Neural progenitor cell (in vitro differentiated cells): Measurements from ENCODE around the gene CDCP2. TPM values are rescaled to one million over a fixed set of nuclear protein-coding genes. Genes with fewer than 3 reads are reported as not detected.
"Not testable (repeated sequence)": the region's sequence is repeated elsewhere in the genome, so short reads cannot be mapped to it uniquely, and the experiment has no call there.

Experiments used
- DNase-seq: peaks from one replicate; pipeline ENCODE4 v3.0.0-alpha.2; 2016; ENCODE audit warnings: low spot score
- H2AFZ ChIP-seq: fragments of 200-600 bp; sonication (generic); replicated peaks from 2 replicates; pipeline ENCODE4 v1.6.1; 2016; ENCODE audit warnings: antibody characterized with exemption
- H3F3A ChIP-seq: fragments of 200-600 bp; sonication (generic); 2 replicates; pipeline ENCODE4 v1.6.1; 2016; ENCODE audit warnings: antibody characterized with exemption, low read depth
- H3K27ac ChIP-seq: fragments of 200-600 bp; sonication (generic); 2 replicates; pipeline ENCODE4 v1.5.1; 2016; ENCODE audit warnings: mild to moderate bottlenecking
- H3K27me3 ChIP-seq: fragments of 200-600 bp; sonication (generic); 2 replicates; pipeline ENCODE4 v1.6.1; 2016; ENCODE audit warnings: mild to moderate bottlenecking, moderate library complexity
- H3K36me3 ChIP-seq: fragments of 200-600 bp; sonication (generic); 2 replicates; pipeline ENCODE4 v1.5.1; 2016
- H3K4me1 ChIP-seq: fragments of 200-600 bp; sonication (generic); 2 replicates; pipeline ENCODE4 v1.6.1; 2016; ENCODE audit warnings: mixed run types
- H3K4me2 ChIP-seq: fragments of 200-600 bp; sonication (generic); 2 replicates; pipeline ENCODE4 v1.6.1; 2016
- H3K4me3 ChIP-seq: fragments of 200-600 bp; sonication (generic); 2 replicates; pipeline ENCODE4 v1.5.1; 2016
- H3K79me2 ChIP-seq: fragments of 200-600 bp; sonication (generic); 2 replicates; pipeline ENCODE4 v1.6.1; 2016; ENCODE audit warnings: low read depth
- H3K9ac ChIP-seq: fragments of 200-600 bp; sonication (generic); 2 replicates; pipeline ENCODE4 v1.6.1; 2016
- H3K9me3 ChIP-seq: fragments of 200-600 bp; sonication (generic); 2 replicates; pipeline ENCODE4 v1.5.1; 2016; ENCODE audit warnings: low read depth
- H4K20me1 ChIP-seq: fragments of 200-600 bp; sonication (generic); 2 replicates; pipeline ENCODE4 v1.6.1; 2016; ENCODE audit warnings: low read depth
- H3K27ac Mint-ChIP-seq: 3 replicates; pipeline ENCODE4 v1.8.0; 2021; ENCODE audit warnings: mixed read lengths
- H3K27me3 Mint-ChIP-seq: 2 replicates; pipeline ENCODE4 v1.8.0; 2022; ENCODE audit warnings: low read depth, mild to moderate bottlenecking, inconsistent platforms, moderate library complexity, mixed read lengths; ENCODE audit not compliant: insufficient read depth
- H3K36me3 Mint-ChIP-seq: 3 replicates; pipeline ENCODE4 v1.8.0; 2021; ENCODE audit warnings: mixed read lengths
- H3K4me1 Mint-ChIP-seq: 3 replicates; pipeline ENCODE4 v1.8.0; 2021; ENCODE audit warnings: mixed read lengths
- H3K4me3 Mint-ChIP-seq: 3 replicates; pipeline ENCODE4 v1.8.0; 2021; ENCODE audit warnings: mild to moderate bottlenecking, moderate library complexity, mixed read lengths
- H3K9me3 Mint-ChIP-seq: 3 replicates; pipeline ENCODE4 v1.8.0; 2020; ENCODE audit warnings: mixed read lengths
- EZH2 ChIP-seq: fragments of 200-600 bp; sonication (generic); IDR thresholded peaks from 2 replicates; pipeline ENCODE4 v1.6.1; 2017; ENCODE audit warnings: antibody characterized with exemption, mild to moderate bottlenecking, moderate library complexity
- EZH2phosphoT487 ChIP-seq: fragments of 200-600 bp; sonication (generic); IDR thresholded peaks from 2 replicates; pipeline ENCODE4 v1.6.1; 2017; ENCODE audit warnings: antibody characterized with exemption
- total RNA-seq: library from RNA; depleted of rRNA; stranded (reverse); fragments of >200 nt; gene quantifications from 2 replicates; pipeline ENCODE4 v1.2.3, GENCODE V29; 2015; ENCODE audit warnings: low replicate concordance
- TF ChIP-seq, protein P1 (sequence below): fragments of 200-600 bp; sonication (generic); IDR thresholded peaks from 2 replicates; pipeline ENCODE4 v1.5.1; 2017; ENCODE audit warnings: antibody characterized with exemption, mild to moderate bottlenecking

Gene CDCP2
- total RNA-seq, 1 donor from 2014 or later = not detected

DNA sequence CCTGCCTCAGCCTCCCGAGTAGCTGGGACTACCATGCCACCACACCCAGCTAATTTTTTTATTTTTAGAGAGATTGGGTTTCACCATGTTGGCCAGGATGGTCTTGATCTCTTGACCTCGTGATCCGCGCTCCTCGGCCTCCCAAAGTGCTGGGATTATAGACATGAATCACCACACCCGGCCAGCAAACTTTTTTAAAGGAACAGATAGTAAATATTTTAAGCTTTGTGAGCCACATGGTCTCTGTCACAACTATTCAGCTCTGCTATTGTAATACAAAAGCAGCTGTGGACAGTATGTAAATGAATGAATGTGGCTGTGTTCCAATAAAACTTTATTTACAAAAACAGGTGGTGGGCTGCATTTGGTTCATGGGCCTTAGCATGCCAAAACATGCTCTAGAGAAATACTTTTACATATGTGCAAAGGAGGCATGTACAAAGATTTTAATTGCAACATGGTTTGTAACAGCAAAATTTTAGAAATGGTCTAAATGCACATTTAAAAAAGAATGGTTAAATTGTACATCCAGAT is 47.0 kb downstream of the CDCP2 start:
- Histone ChIP-seq H3K4me2 (no peak overlapping the region), H3K9ac (no peak overlapping the region), H3K36me3 (no peaks in the 10 kb centered on the region), H3F3A (no peaks in the 10 kb centered on the region), H2AFZ (no peak overlapping the region), H3K4me1 (no peaks in the 10 kb centered on the region), H3K9me3 (no peaks in the 10 kb centered on the region), H3K27me3 (no peaks in the 10 kb centered on the region), H3K4me3 (no peak overlapping the region), H3K27ac (no peak overlapping the region), H4K20me1 (no peaks in the 10 kb centered on the region), H3K79me2 (no peaks in the 10 kb centered on the region)
- no peaks in the 10 kb centered on the region for H3K36me3 Mint-ChIP-seq
- TF ChIP-seq EZH2phosphoT487 (no peak), EZH2 (no peak)
- TF ChIP-seq, protein P1, sequence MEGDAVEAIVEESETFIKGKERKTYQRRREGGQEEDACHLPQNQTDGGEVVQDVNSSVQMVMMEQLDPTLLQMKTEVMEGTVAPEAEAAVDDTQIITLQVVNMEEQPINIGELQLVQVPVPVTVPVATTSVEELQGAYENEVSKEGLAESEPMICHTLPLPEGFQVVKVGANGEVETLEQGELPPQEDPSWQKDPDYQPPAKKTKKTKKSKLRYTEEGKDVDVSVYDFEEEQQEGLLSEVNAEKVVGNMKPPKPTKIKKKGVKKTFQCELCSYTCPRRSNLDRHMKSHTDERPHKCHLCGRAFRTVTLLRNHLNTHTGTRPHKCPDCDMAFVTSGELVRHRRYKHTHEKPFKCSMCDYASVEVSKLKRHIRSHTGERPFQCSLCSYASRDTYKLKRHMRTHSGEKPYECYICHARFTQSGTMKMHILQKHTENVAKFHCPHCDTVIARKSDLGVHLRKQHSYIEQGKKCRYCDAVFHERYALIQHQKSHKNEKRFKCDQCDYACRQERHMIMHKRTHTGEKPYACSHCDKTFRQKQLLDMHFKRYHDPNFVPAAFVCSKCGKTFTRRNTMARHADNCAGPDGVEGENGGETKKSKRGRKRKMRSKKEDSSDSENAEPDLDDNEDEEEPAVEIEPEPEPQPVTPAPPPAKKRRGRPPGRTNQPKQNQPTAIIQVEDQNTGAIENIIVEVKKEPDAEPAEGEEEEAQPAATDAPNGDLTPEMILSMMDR = no peak
- H3K4me3 Mint-ChIP-seq = no peak overlapping the region
- H3K4me1 Mint-ChIP-seq = peaks cover 3% of the 10 kb centered on the region
- DNase-seq = no peak
- H3K27me3 Mint-ChIP-seq = peaks cover 6% of the 10 kb centered on the region
- no peaks in the 10 kb centered on the region for H3K9me3 Mint-ChIP-seq
- H3K27ac Mint-ChIP-seq = no peak overlapping the region

DNA sequence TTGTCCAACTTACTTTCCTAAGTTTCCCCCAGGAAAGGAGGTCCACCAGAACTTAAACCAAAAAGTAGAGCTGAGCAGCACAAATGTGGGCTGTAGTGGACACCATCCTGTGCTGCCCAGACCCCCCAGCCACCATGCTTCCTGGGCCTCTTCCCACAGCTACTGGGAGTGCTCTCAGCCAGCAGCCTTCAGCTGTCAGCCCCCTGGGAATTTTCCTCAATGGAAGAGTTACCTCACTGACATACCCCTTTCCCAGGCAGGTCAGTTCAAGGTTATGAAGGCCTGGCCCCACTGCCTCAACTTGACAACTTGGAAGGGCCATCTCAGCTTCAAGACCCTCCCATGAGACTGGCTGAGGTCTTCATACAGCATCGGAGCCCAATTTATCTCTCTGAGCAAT is 47.7 kb downstream of the CDCP2 start:
- Mint-ChIP-seq H3K4me1 (no peaks in the 10 kb centered on the region), H3K27me3 (peaks cover 6% of the 10 kb centered on the region), H3K4me3 (no peak overlapping the region), H3K36me3 (no peaks in the 10 kb centered on the region), H3K27ac (no peak overlapping the region), H3K9me3 (no peaks in the 10 kb centered on the region)
- no peaks in the 10 kb centered on the region for H3F3A ChIP-seq
- no peaks in the 10 kb centered on the region for H3K9me3 ChIP-seq
- DNase-seq = no peak
- no peak for TF ChIP-seq EZH2
- no peak for TF ChIP-seq EZH2phosphoT487
- TF ChIP-seq, protein P1 = no peak
- H3K4me1 ChIP-seq = no peaks in the 10 kb centered on the region
- H3K4me3 ChIP-seq = no peak overlapping the region
- H3K27me3 ChIP-seq = no peaks in the 10 kb centered on the region
- H3K79me2 ChIP-seq = no peaks in the 10 kb centered on the region
- no peak overlapping the region for H2AFZ ChIP-seq
- H3K9ac ChIP-seq = no peak overlapping the region
- H3K4me2 ChIP-seq = no peak overlapping the region
- H4K20me1 ChIP-seq = no peaks in the 10 kb centered on the region
- no peak overlapping the region for H3K27ac ChIP-seq
- H3K36me3 ChIP-seq = no peaks in the 10 kb centered on the region

DNA sequence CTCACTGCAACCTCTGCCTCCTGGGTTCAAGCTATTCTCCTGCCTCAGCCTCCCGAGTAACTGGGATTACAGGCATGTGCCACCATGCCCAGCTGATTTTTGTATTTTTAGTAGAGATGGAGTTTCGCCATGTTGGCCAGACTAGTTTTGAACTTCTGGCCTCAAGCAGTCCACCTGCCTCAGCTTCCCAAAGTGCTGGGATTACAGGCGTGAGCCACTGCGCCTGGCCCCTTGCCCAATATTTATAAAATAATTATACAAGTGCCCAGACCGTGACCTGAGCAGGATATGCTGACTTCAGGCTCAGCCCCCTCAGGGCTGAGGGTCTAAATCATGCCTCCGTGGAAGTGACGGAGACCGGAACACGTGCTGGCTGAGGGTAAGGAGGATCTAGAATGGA is 48.2 kb downstream of the CDCP2 start:
- not testable (repeated sequence) for H3K27ac Mint-ChIP-seq

DNA sequence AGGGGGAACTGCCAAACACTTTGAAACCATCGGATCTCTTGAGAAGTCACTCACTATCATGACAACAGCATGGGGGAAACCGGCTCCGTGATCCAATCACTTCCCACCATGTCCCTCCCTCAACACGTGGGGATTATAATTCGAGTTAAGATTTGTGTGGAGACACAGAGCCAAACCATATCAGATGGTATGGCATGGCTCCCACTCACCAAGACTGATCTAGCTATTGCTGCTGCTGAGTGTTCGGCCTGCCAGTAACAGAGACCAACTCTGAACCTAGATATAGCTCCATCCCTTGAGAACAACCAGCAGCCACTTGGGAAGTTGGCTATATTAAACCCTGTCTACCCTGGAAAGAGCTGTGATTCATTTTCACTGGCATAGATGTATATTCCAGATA is 49.4 kb downstream of the CDCP2 start:
- H3K4me1 Mint-ChIP-seq = no peaks in the 10 kb centered on the region
- no peak overlapping the region for H3K27ac ChIP-seq
- H3K4me3 ChIP-seq = no peak overlapping the region
- no peaks in the 10 kb centered on the region for H3K36me3 ChIP-seq
- H3K9me3 Mint-ChIP-seq = no peaks in the 10 kb centered on the region
- peaks cover 6% of the 10 kb centered on the region for H3K27me3 Mint-ChIP-seq
- no peak overlapping the region for H3K4me3 Mint-ChIP-seq
- H3K9me3 ChIP-seq = no peaks in the 10 kb centered on the region
- H3K27ac Mint-ChIP-seq = no peak overlapping the region
- H3K79me2 ChIP-seq = no peaks in the 10 kb centered on the region
- no peak for TF ChIP-seq EZH2
- no peak for TF ChIP-seq EZH2phosphoT487
- TF ChIP-seq, protein P1 = no peak
- DNase-seq = no peak
- no peak overlapping the region for H2AFZ ChIP-seq
- no peaks in the 10 kb centered on the region for H3K27me3 ChIP-seq
- no peak overlapping the region for H3K4me2 ChIP-seq
- H3F3A ChIP-seq = no peaks in the 10 kb centered on the region
- H3K4me1 ChIP-seq = no peaks in the 10 kb centered on the region
- no peaks in the 10 kb centered on the region for H3K36me3 Mint-ChIP-seq
- H4K20me1 ChIP-seq = no peaks in the 10 kb centered on the region
- H3K9ac ChIP-seq = no peak overlapping the region

More for the DNA sequence above, 48.2 kb downstream of the CDCP2 start:
- not testable (repeated sequence) for H3K9ac ChIP-seq, H4K20me1 ChIP-seq, H3K36me3 Mint-ChIP-seq, DNase-seq, H3K9me3 ChIP-seq, H3K4me1 ChIP-seq, H3F3A ChIP-seq, H3K4me3 ChIP-seq, H3K9me3 Mint-ChIP-seq, H3K4me2 ChIP-seq, H3K79me2 ChIP-seq, H3K27me3 Mint-ChIP-seq, H2AFZ ChIP-seq, H3K4me1 Mint-ChIP-seq, H3K36me3 ChIP-seq, H3K27me3 ChIP-seq, H3K27ac ChIP-seq, H3K4me3 Mint-ChIP-seq
